Hematopoietic multipotent progenitor cell treated with erythropoietin and hydrocortisone succinate and interleukin-3 and kit ligand, for 8 days (in vitro differentiated cells): ENCODE results near the gene CSF1R.
A peak's percentile ranks its signal among the peaks of the same experiment; 100 is the strongest.

Experiments used
- DNase-seq: peaks from one replicate; pipeline ENCODE4 v3.0.0-alpha.2; 2015

Gene CSF1R

GRCh38 chr5:150069672-150070627 lies 16.4 kb downstream of the CSF1R start:
- no peak for DNase-seq

GRCh38 chr5:150068961-150069645 lies 17.3 kb downstream of the CSF1R start:
- DNase-seq: no peak

- no peak for DNase-seq
Measured at GRCh38 chr5:150068472-150068871, 17.9 kb downstream of the CSF1R start.

GRCh38 chr5:150068071-150068470 lies 18.3 kb downstream of the CSF1R start:
- no peak for DNase-seq

- DNase-seq: no peak
Measured at GRCh38 chr5:150067405-150067960, 18.9 kb downstream of the CSF1R start.

- no peak for DNase-seq
Measured at GRCh38 chr5:150066901-150067396, 19.4 kb downstream of the CSF1R start.

- no peak for DNase-seq
Measured at GRCh38 chr5:150066436-150066835, 19.9 kb downstream of the CSF1R start.

GRCh38 chr5:150065886-150066285 lies 20.5 kb downstream of the CSF1R start:
- DNase-seq: no peak

GRCh38 chr5:150065346-150065745 lies 21.0 kb downstream of the CSF1R start:
- DNase-seq: no peak

GRCh38 chr5:150064681-150065220 lies 21.6 kb downstream of the CSF1R start:
- DNase-seq: no peak

- DNase-seq: no peak
Measured at GRCh38 chr5:150063638-150064037, 22.7 kb downstream of the CSF1R start.

- DNase-seq: no peak
Measured at GRCh38 chr5:150062216-150062922, 24.0 kb downstream of the CSF1R start.

- DNase-seq: no peak
Measured at GRCh38 chr5:150061538-150061995, 24.8 kb downstream of the CSF1R start.

- no peak for DNase-seq
Measured at GRCh38 chr5:150060471-150060870, 25.9 kb downstream of the CSF1R start.

- DNase-seq: no peak
Measured at GRCh38 chr5:150059623-150060022, 26.7 kb downstream of the CSF1R start.

GRCh38 chr5:150058480-150059126 lies 27.8 kb downstream of the CSF1R start:
- peak; percentile 62 for DNase-seq

- no peak for DNase-seq
Measured at GRCh38 chr5:150057996-150058395, 28.4 kb downstream of the CSF1R start.

GRCh38 chr5:150057511-150057910 lies 28.8 kb downstream of the CSF1R start:
- no peak for DNase-seq

- DNase-seq: no peak
Measured at GRCh38 chr5:150057052-150057451, 29.3 kb downstream of the CSF1R start.

GRCh38 chr5:150056075-150056443 lies 30.3 kb downstream of the CSF1R start:
- no peak for DNase-seq

- peak; percentile 97 for DNase-seq
Measured at GRCh38 chr5:150055326-150056074, 30.9 kb downstream of the CSF1R start.
